ENCODE results near the gene COA3.

COA3 gene, protein sequence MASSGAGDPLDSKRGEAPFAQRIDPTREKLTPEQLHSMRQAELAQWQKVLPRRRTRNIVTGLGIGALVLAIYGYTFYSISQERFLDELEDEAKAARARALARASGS
- long read RNA-seq, donor 1, transcript COA3-201 (2 exons, 771 nt) = major isoform, 164 of 164 reads
- long read RNA-seq, donor 1, partial matches to known transcripts = 0 of 164 reads
- long read RNA-seq, donor 1, other reads (novel, unspliced or antisense) = 0 of 164 reads
- long read RNA-seq, donor 2, transcript COA3-201 (2 exons, 771 nt) = major isoform, 108 of 108 reads
- long read RNA-seq, donor 2, partial matches to known transcripts = 0 of 108 reads
- long read RNA-seq, donor 2, other reads (novel, unspliced or antisense) = 0 of 108 reads
- long read RNA-seq, donor 3, transcript COA3-201 (2 exons, 771 nt) = major isoform, 77 of 77 reads
- long read RNA-seq, donor 3, partial matches to known transcripts = 0 of 77 reads
- long read RNA-seq, donor 3, other reads (novel, unspliced or antisense) = 0 of 77 reads
- long read RNA-seq, donor 4, transcript COA3-201 (2 exons, 771 nt) = major isoform, 107 of 107 reads
- long read RNA-seq, donor 4, partial matches to known transcripts = 0 of 107 reads
- long read RNA-seq, donor 4, other reads (novel, unspliced or antisense) = 0 of 107 reads
- long read RNA-seq, donor 5, transcript COA3-201 (2 exons, 771 nt) = major isoform, 175 of 175 reads
- long read RNA-seq, donor 5, partial matches to known transcripts = 0 of 175 reads
- long read RNA-seq, donor 5, other reads (novel, unspliced or antisense) = 0 of 175 reads
- long read RNA-seq, donor 6, transcript COA3-201 (2 exons, 771 nt) = major isoform, 115 of 131 reads
- long read RNA-seq, donor 6, partial matches to known transcripts = 16 of 131 reads
- long read RNA-seq, donor 6, other reads (novel, unspliced or antisense) = 0 of 131 reads
- long read RNA-seq, donor 7 = 0 reads
- long read RNA-seq, donor 8, transcript COA3-201 (2 exons, 771 nt) = major isoform, 106 of 106 reads
- long read RNA-seq, donor 8, partial matches to known transcripts = 0 of 106 reads
- long read RNA-seq, donor 8, other reads (novel, unspliced or antisense) = 0 of 106 reads

DNA sequence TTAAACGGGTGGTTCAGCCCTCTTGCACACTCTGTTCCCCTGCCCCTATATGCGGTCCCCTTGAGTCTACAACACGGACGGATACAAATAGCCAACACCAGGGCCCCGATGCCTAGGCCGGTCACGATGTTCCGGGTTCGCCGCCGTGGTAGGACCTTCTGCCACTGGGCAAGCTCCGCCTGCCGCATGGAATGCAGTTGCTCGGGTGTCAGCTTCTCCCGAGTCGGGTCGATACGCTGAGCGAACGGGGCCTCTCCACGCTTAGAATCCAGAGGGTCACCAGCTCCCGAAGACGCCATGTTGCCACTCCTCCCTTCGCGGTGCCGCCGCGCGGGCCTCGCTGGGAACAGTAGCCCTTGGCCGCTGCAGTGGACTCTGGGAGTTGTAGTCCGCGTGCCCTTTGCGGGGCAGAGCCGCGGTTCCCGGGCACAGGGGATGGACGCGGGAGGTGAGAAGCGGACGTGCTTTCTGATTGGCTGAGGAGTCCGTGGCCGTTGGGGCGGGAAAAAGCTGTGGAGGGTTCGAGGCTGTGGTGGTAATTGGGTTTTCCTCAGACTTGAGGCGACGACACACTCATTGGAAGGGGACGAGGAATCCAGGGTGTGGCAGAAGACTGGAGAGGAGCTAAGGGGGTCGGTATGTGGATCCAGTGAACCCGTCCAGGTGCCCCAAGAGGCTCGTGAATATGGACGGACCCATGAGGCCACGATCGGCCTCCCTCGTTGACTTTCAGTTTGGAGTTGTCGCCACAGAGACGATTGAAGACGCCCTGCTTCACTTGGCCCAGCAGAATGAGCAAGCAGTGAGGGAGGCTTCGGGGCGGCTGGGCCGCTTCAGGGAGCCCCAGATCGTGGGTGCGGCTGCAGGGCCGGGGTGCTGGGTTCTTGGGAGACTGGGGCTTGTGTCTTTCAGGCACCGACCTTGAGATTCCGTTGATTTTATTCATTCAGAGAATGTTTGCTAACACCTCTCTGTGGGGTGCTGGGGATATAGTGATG lies at the start of gene COA3, which contains the start of gene CNTD1:
COA3 (minus strand) TSS at position 322 of the 998 bp plus-strand sequence; CDS start at position 299, 23 bp downstream.
CNTD1 (plus strand) TSS at position 479 of the 998 bp plus-strand sequence; CDS start at position 686, 207 bp downstream.
- peak; percentile 81 for DNase-seq

DNA sequence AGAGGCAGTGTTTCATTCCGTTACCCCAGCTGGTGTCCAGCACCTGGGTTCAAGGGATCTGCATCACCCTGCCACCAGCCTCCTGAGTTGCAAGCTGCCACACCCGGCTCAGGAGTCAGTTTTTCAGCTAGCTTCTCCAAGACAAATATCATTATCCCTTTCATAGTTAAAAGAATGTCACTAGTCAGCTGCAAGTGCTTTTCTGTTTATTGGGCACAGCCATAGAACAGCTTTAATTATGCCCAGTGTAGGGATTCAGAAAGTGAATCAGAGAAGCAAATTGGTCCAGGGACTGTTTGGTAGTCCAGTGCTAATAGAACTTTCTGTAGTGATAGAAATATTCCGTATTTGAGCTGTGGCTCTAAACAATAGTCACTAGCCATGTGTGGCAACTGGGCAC lies 49.6 kb upstream of the COA3 start:
- no peak for DNase-seq

DNA sequence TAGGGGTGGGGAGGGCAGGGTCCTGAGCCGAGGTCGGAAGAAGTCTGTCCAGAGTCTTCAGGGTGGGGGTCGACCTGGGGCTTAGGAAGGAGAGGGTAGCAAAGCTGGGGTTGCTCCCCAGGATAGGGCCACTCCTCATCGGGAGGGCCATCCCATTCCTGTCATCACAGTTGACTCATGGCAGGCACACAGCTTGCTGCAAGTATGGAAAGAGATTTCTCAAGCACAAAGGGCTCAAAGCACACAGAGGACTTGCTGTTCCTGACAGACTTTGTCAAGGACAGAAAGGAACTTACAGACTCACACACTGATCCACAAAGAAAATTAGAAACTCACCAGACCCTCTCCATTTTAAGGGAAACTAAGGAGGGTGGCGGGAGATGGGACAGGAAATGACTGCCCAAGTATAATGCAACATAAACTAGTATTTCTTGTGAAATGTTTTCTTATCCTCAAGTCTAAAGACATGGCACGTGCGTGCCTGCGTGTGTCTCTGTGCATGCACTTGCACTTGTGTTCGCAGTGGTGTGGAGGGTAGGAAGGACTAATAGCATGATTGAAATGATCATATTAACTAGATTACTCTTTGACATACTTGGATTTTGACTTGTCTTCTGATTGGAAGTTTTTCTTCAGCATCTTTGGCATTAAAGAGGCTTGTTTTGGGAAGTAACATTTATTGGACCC lies 48.2 kb upstream of the COA3 start:
- DNase-seq = no peak

DNA sequence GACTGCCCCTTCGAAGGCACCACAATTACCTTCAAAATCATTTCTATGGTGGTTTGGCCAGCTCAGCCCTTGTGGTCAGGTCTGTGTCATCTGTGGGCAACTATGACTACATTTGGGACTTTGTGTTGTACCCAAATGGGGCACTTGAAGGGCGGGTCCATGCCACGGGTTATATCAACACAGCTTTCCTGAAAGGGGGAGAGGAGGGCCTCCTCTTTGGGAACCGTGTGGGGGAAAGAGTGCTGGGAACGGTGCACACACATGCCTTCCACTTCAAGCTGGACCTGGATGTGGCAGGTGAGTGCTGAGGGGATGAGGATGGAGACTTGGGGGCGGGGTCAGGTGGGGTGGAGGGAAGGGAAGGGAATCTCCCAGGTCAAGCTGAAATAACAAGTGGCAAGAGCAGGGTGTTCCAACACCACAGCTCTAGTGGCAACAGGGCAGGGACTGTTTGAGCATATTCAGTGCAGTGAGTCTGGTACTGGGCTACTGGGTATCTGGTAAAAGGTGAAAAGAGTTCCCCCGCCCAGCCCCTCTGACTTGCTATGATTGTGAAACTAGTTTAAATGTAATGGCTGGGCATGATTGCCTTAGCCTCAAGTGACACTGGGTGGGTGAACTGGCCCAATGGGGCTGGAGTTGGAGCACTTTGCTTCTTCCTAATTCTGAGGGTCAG lies 47.6 kb upstream of the COA3 start:
- no peak for DNase-seq

DNA sequence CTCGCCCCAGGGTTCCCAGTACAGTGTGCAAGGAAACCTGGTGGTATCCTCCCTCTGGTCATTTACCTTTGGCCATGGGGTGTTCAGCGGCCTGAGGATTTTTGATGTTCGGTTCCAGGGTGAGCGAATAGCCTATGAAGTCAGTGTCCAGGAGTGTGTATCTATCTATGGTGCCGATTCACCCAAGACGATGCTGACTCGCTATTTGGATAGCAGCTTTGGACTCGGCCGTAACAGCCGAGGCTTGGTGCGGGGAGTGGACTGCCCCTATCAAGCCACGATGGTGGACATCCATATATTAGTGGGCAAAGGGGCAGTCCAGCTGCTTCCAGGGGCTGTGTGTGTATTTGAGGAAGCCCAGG lies 47.0 kb upstream of the COA3 start:
- no peak for DNase-seq

DNA sequence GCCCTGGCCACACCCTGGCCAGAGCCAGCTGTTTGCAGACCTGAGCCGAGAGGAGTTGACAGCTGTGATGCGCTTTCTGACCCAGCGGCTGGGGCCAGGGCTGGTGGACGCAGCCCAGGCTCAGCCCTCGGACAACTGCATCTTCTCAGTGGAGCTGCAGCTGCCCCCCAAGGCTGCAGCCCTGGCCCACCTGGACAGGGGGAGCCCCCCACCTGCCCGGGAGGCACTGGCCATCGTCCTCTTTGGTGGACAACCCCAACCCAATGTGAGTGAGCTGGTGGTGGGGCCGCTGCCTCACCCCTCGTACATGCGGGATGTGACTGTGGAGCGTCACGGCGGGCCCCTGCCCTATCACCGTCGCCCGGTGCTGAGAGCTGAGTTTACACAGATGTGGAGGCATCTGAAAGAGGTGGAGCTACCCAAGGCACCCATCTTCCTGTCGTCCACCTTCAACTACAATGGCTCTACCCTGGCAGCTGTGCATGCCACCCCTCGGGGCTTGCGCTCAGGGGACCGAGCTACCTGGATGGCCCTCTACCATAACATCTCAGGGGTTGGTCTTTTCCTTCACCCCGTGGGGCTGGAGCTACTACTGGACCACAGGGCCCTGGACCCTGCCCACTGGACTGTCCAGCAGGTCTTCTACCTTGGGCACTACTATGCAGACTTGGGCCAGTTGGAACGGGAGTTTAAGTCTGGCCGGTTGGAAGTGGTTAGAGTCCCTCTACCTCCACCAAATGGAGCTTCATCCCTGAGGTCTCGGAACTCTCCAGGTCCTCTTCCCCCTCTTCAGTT lies 46.5 kb upstream of the COA3 start:
- DNase-seq = no peak

DNA sequence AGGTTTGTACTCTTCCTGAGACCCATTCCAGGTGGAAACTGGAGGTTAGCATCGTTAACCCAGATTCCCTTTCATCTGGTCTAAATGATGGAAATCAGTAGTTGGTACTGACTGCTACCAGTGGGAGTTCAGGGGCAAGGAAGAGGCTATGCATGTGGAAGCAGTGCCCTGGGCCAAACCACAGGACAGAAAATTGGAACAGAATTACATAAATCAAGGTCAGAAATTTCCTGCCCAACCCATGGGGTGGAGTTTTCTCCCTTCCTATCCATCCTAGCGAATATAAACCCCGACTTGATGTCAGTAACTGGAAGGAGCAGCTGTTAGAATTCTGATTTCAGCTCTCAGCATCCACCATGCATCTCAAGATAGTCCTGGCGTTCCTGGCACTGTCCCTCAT lies 45.8 kb upstream of the COA3 start, which contains the start of gene AOC2:
AOC2 (plus strand) TSS at position 310 of the 400 bp plus-strand sequence; CDS start at position 357, 47 bp downstream.
- DNase-seq = no peak

DNA sequence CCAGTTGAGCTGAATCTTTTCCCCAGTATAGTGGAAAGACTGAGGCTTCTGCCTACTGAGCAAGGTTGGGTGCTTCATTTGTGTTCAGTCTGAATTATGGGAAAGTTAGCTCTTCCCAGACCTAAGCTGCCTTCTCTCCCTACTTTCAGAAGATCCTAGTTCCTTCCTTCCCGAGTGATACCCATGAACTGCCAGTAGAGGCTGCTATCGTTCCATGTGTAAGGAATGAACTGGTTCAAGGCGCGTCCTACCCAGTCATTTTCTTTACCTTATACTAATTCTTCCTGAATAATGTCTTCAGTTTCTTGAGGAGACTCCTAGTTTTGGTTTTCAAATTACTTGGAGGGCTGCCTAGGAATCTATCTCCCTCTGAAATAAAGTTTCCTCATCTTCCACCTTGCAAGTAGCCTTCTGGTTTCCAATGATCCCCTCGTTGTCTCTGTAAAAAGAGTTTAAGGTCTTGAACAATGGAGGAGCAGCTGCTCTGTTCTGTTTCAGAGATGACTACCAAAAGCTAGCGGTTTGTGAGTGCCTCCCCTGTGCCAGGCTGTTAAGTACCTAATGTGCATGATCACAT lies 44.9 kb upstream of the COA3 start:
- no peak for DNase-seq

DNA sequence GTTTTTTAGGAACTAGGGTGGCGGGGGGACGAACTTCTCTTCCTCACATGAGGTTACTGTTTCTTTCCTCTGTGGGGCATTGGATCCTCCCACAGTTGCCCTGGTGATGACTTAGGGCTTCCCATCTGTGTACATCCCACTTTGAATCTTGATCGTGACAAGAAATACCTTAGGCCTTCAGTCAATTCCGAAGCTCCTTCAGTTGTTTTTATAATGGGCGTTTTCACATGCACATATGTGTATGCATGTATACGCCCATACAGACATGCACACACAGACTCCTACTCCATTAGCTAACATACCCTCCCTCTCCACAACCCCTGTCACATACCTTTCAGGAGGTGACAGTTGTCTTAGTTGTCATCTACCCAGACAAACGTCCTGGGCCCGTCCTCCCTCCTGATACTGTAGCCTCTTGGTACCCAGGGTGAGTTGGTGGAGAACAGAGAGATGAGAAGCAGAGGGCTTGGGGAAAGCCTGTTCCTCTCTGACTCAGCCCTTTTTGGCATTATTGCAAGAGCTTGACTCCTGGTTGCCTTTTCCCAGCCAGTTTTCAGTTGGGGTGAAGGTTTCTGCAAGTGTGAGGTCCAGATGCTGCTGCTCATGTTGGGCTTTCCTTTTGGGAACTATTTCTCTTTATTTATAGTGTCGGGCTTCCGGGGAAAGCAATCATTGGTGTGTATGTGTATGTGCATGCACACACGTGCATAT lies 43.6 kb upstream of the COA3 start:
- DNase-seq = no peak

- DNase-seq = no peak
Measured at GRCh38 chr17:42835732-42836131, 37.2 kb upstream of the COA3 start.

DNA sequence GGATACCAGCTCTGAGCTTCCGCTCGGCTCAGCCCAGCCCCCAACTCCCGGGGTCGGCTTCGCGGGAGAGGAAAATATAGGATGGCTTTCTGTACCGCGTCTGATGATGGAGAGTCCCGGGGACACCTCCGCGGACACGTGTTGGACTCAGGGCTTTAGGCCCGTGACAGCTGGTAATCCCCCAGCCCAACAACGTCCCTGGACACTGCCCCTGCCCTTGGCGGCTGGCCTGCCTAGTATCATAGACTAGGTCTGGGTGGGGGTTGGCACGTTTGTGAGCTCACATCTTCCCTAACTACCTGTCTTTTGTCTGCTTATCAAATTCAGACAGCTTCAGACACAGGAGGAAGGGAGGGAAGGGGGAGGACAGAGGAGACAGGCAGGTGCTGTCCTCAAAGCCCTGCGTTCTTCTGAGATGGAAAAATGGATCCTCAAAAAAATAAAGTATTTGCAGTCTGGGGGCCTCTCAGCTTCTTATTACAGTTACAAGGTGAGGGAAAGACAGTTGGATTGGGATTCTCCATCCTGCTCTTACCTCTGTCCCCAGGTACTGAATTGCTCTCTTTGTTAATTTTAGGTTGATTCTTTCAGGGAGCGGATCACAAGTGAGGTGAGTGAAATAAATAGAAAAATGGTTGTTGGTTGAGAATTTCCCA lies 35.4 kb upstream of the COA3 start:
- DNase-seq = no peak

DNA sequence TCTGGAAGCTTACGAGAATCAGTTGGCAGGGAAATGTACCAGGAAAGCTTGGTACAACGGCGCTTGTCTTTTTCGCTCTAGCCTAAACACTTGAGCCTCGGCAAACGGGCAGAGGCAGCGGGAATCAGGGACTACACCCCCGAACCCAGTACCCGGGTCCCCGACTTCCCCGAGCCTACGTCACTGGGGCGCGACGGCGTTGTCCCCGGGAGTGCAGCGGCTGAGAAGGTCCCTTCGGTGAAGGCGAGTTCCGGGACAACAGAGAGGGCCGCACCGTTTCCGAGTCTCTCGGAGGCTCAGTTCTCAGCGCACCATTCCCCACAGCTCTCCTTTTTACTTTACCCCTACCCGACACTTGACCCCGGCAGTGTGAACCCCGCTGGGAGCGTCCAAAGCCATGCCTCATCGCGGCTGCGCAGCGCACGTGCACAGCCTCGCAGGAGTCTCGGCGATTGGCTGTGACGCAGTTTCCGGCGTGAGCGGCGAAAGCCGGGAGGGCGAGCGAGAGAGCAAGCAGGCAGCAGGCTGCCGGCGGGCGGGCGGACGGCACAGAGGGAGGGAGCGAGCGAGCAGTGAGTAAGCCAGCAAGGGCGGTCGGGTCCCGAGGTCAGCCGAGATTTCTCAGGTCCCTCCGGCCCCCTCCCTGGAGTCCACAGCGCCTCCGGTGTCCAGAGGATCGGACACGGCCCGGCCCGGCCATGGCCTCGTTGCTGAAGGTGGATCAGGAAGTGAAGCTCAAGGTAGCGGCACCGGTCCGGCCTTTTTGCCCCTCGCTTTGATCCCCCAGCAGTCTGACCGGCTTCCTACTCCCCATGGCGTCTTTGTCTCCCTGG lies 34.6 kb upstream of the COA3 start, which contains the start of gene PSME3:
PSME3 (plus strand) TSS at position 464 of the 833 bp plus-strand sequence; CDS start at position 699, 235 bp downstream.
- peak; percentile 99 for DNase-seq

DNA sequence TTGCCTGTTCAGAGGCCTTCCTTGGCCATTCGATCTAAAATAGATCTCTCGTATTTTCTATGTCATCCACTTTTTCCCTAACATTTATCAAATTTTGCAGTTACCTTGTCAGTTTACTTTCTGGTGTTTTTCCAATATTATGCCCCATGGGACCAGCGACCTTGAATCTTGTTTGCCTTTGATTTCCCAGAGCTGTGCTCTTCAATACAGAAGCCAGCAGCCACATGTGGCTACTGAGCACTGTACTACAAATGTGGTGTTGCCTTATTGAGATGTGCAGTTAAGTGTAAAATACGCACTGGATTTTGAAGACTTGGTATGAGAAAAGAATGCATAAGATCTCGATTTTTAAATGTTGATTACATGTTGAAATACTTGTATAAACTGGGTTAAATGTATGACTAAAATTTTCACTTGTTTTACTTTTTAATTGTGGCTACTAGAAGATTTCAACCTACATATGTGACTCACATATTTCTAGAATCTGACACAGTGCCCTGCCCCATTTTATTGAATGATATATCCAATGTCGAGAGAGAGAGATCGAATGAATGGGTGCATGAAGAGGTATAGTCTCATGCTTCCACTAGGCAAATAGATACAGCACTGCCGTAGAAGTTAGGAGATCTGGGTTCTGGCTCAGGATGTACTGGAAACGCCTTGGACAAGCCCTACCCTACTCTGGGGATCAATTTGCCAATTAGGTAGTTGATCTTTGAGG lies 33.9 kb upstream of the COA3 start:
- no peak for DNase-seq

GRCh38 chr17:42830971-42831370 lies 32.5 kb upstream of the COA3 start:
- DNase-seq = no peak

- DNase-seq = no peak
Measured at GRCh38 chr17:42827472-42827871, 29.0 kb upstream of the COA3 start.

GRCh38 chr17:42821176-42821575 lies 22.7 kb upstream of the COA3 start:
- DNase-seq = no peak
